Stomach (tissue), 4 donors: ENCODE results near the gene ANKRD44.

Experiments
- CTCF ChIP-seq, 7 experiments: fragments of 450-650 bp in 4 of 7; fragments of 200-600 bp in 3 of 7; sonication (generic) in 3 of 7; IDR thresholded peaks; one replicate each; pipeline ENCODE4 v1.5.1; 2016 to 2019; ENCODE audit warnings: antibody characterized with exemption in 7 of 7, control low read depth in 2 of 7, mild to moderate bottlenecking in 1 of 7
- POLR2AphosphoS5 ChIP-seq, 3 donors: sonication (generic); formaldehyde crosslinking; IDR thresholded peaks; one replicate each; pipeline ENCODE4 v1.6.1; 2016; ENCODE audit warnings: antibody characterized with exemption in 3 of 3

- TF ChIP-seq CTCF (IDR thresholded peaks at IDR 0.05) = no peak
- TF ChIP-seq POLR2AphosphoS5 (IDR thresholded peaks at IDR 0.05) = no peak
Measured at GRCh38 chr2:196967116-196967515, 343.5 kb downstream of the ANKRD44 start.
